HEK293T (cell line): ENCODE measurements around the gene THAP4.
A peak's percentile ranks its signal among the peaks of the same experiment; 100 is the strongest.

Source experiments
- CTBP1 ChIP-seq: fragments of 450-650 bp; IDR thresholded peaks from 2 replicates; pipeline ENCODE4 v1.6.1; 2016; ENCODE audit warnings: borderline replicate concordance
- ELF4 ChIP-seq: fragments of 450-650 bp; IDR thresholded peaks from 2 replicates; pipeline ENCODE4 v1.6.1; 2017; ENCODE audit warnings: antibody characterized with exemption
- FOXA1 ChIP-seq: fragments of 450-650 bp; IDR thresholded peaks from 2 replicates; pipeline ENCODE4 v1.6.1; 2016; ENCODE audit warnings: mild to moderate bottlenecking
- FOXK2 ChIP-seq: fragments of 450-650 bp; IDR thresholded peaks from 2 replicates; pipeline ENCODE4 v1.6.1; 2016; ENCODE audit warnings: mild to moderate bottlenecking
- FOXM1 ChIP-seq: fragments of 450-650 bp; IDR thresholded peaks from 2 replicates; pipeline ENCODE4 v1.6.1; 2017; ENCODE audit warnings: mild to moderate bottlenecking, borderline replicate concordance
- HDGF ChIP-seq: fragments of 450-650 bp; IDR thresholded peaks from 2 replicates; pipeline ENCODE4 v1.6.1; 2017; ENCODE audit warnings: antibody characterized with exemption, borderline replicate concordance
- L3MBTL2 ChIP-seq: fragments of 450-650 bp; conservative IDR thresholded peaks from 2 replicates; pipeline ENCODE4 v1.6.1; 2016; ENCODE audit warnings: mild to moderate bottlenecking
- LEF1 ChIP-seq: fragments of 450-650 bp; IDR thresholded peaks from 2 replicates; pipeline ENCODE4 v1.6.1; 2017; ENCODE audit warnings: mild to moderate bottlenecking, borderline replicate concordance
- PKNOX1 ChIP-seq: fragments of 450-650 bp; IDR thresholded peaks from 2 replicates; pipeline ENCODE4 v1.6.1; 2016
- SP1 ChIP-seq: fragments of 450-650 bp; IDR thresholded peaks from 2 replicates; pipeline ENCODE4 v1.6.1; 2017
- TARDBP ChIP-seq: fragments of 450-650 bp; IDR thresholded peaks from 2 replicates; pipeline ENCODE4 v1.6.1; 2016

GRCh38 chr2:241540771-241541561 is 96.0 kb downstream of the THAP4 start:
- TF ChIP-seq HDGF: no peak
- no peak for TF ChIP-seq FOXM1
- no peak for TF ChIP-seq LEF1
- TF ChIP-seq ELF4: no peak
- TF ChIP-seq FOXK2: no peak
- peak; percentile 91 for TF ChIP-seq L3MBTL2
- TF ChIP-seq TARDBP: no peak
- TF ChIP-seq SP1: no peak; the same call in 1 of the 2 replicates
- no peak for TF ChIP-seq PKNOX1
- TF ChIP-seq FOXA1: no peak
- TF ChIP-seq CTBP1: no peak
